T-helper 1 cell treated with Interleukin-12 subunit alpha and Interleukin-12 subunit beta and Interleukin-4 antibody, amounts not matched to agents 30 μg/mL and 1 μg/mL, for 36 hours (primary cell): Measurements from ENCODE around the gene ADAT3.

ENCODE experiments used
- H3K27ac Mint-ChIP-seq: one replicate; pipeline ENCODE4 v1.8.0; 2021; ENCODE audit warnings: mild to moderate bottlenecking, mixed read lengths
- H3K27me3 Mint-ChIP-seq: one replicate; pipeline ENCODE4 v1.8.0; 2021; ENCODE audit warnings: low read depth, mixed read lengths
- H3K36me3 Mint-ChIP-seq: one replicate; pipeline ENCODE4 v1.8.0; 2021; ENCODE audit warnings: low read depth, mixed read lengths
- H3K4me1 Mint-ChIP-seq: one replicate; pipeline ENCODE4 v1.8.0; 2021; ENCODE audit warnings: low read depth, mixed read lengths
- H3K4me3 Mint-ChIP-seq: one replicate; pipeline ENCODE4 v1.8.0; 2021; ENCODE audit warnings: mild to moderate bottlenecking, moderate library complexity, mixed read lengths
- H3K9me3 Mint-ChIP-seq: one replicate; pipeline ENCODE4 v1.8.0; 2021; ENCODE audit warnings: mixed read lengths

Gene ADAT3

DNA sequence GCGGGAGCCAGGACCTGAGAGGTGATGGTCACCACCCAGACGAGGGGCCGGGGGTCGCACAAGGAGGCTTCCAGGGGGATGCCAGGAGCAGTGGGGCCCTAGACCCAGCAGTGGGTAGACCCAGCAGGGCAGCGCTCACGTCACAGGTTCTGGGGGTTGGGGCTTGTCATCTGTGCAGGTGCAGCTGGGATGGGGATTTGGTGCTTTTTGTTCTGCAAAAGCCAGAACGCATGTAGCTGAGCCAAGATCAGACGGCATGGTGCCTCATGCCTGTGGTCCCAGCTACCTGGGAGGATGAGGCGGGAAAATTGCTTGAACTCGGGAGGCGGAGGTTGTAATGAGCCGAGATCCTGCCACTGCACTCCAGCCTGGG is 50.9 kb downstream of the ADAT3 start:
- H3K4me3 Mint-ChIP-seq: no peak overlapping the region
- no peaks in the 10 kb centered on the region for H3K27me3 Mint-ChIP-seq
- no peaks in the 10 kb centered on the region for H3K9me3 Mint-ChIP-seq
- no peaks in the 10 kb centered on the region for H3K4me1 Mint-ChIP-seq
- peaks cover 4% of the 10 kb centered on the region for H3K36me3 Mint-ChIP-seq
- no peak overlapping the region for H3K27ac Mint-ChIP-seq

GRCh38 chr19:1956868-1957492 is 51.8 kb downstream of the ADAT3 start:
- Mint-ChIP-seq H3K9me3 (no peaks in the 10 kb centered on the region), H3K27me3 (no peaks in the 10 kb centered on the region), H3K4me1 (no peaks in the 10 kb centered on the region), H3K36me3 (peaks cover 4% of the 10 kb centered on the region), H3K27ac (no peak overlapping the region), H3K4me3 (no peak overlapping the region)

DNA sequence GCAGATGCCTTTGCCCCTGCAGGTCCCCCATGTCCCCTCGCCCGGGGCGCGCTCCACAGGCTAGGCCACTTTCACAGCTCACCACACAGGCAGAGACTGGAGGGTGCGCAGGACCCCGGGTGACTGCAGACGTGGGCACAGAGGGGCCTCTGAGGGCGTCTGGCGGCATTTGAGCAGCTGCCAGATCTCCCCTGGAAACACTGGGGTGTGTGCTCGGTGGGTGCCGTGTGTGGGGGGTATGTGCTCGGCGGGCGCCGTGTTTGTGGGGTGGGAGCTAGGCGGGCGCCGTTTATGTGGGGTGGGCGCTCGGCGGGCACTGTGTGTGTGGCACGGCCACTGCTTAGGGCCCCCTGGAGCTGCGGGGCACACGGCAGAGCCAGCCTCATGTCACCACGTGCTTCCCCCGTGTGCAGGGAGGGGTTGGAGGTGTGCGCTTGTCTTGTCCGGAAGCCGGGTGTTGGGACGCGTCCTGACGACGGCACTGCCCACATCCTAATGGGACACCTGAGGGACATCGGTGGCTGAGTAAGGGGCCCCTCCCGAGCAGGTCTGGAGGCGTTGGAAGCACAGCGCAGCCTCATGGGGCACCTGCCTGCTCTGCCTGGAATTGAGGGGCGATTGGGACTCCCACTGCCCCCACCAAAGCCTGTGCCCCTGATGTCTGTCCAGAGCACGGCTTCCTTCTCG is 52.5 kb downstream of the ADAT3 start:
- Mint-ChIP-seq H3K27me3 (no peaks in the 10 kb centered on the region), H3K27ac (no peak overlapping the region), H3K4me1 (no peaks in the 10 kb centered on the region), H3K9me3 (no peaks in the 10 kb centered on the region), H3K4me3 (no peak overlapping the region), H3K36me3 (peaks cover 1% of the 10 kb centered on the region)

GRCh38 chr19:1959928-1960589 is 54.9 kb downstream of the ADAT3 start:
- H3K9me3 Mint-ChIP-seq: no peaks in the 10 kb centered on the region
- no peak overlapping the region for H3K4me3 Mint-ChIP-seq
- H3K36me3 Mint-ChIP-seq: peaks cover 1% of the 10 kb centered on the region
- no peaks in the 10 kb centered on the region for H3K4me1 Mint-ChIP-seq
- no peak overlapping the region for H3K27ac Mint-ChIP-seq
- H3K27me3 Mint-ChIP-seq: no peaks in the 10 kb centered on the region

- H3K36me3 Mint-ChIP-seq: peaks cover 5% of the 10 kb centered on the region
- no peaks in the 10 kb centered on the region for H3K9me3 Mint-ChIP-seq
- no peaks in the 10 kb centered on the region for H3K27me3 Mint-ChIP-seq
- H3K4me3 Mint-ChIP-seq: no peak overlapping the region
- H3K27ac Mint-ChIP-seq: no peak overlapping the region
- H3K4me1 Mint-ChIP-seq: peaks cover 4% of the 10 kb centered on the region
Observed at GRCh38 chr19:1961000-1961883, 56.0 kb downstream of the ADAT3 start.

DNA sequence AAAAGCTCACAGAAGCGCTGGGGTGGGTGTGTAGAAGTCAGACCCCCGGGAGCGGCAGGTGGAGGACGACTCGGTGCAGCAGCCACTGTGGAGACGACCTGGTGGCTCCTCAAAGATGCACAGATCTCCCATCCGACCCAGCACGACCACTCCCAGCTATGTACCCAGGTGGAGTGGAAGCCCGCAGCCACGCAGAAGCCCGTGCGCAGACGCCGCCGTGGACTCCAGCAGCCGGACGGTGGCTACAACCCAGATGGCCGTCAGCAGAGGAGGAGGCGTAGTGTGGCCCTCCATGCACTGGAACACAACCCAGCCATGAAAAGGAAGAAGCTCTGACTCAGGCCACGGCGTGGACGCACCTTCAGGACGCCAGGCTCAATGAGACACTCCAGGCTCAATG is 57.5 kb downstream of the ADAT3 start:
- Mint-ChIP-seq H3K36me3 (peaks cover 5% of the 10 kb centered on the region), H3K4me3 (no peak overlapping the region), H3K9me3 (no peaks in the 10 kb centered on the region), H3K4me1 (peaks cover 13% of the 10 kb centered on the region), H3K27me3 (no peaks in the 10 kb centered on the region), H3K27ac (no peak overlapping the region)
